HCT116 (cell line): ENCODE data around the gene KRT33A.

ENCODE experiments used
- FOSL1 ChIP-seq: IDR thresholded peaks from 2 replicates; pipeline ENCODE4 v1.6.1; 2012; ENCODE audit warnings: low read depth
- POLR2A ChIP-seq: IDR thresholded peaks from 2 replicates; pipeline ENCODE4 v1.7.0; 2011; ENCODE audit warnings: borderline replicate concordance; ENCODE audit not compliant: insufficient read depth, insufficient read length; ENCODE audit errors: extremely low read depth
- POLR2AphosphoS5 ChIP-seq: IDR thresholded peaks from 2 replicates; pipeline ENCODE4 v1.6.1; 2011; ENCODE audit warnings: mild to moderate bottlenecking, low read depth, low read length, moderate library complexity
- TF ChIP-seq, protein P1 (sequence below), 3 experiments: fragments of 200-600 bp in 1 of 3; sonication (generic) in 1 of 3; IDR thresholded peaks in 2 of 3; conservative IDR thresholded peaks in 1 of 3; 2 replicates each; pipeline ENCODE4 v1.5.1; 2012 to 2017; ENCODE audit warnings: low read depth in 2 of 3, low read length in 2 of 3, antibody characterized with exemption in 1 of 3, borderline replicate concordance in 1 of 3, control low read depth in 1 of 3, mild to moderate bottlenecking in 1 of 3, mixed read lengths in 1 of 3, mixed run types in 1 of 3, moderate library complexity in 1 of 3; ENCODE audit not compliant: insufficient read depth in 1 of 3

- no peak for TF ChIP-seq FOSL1
- no peak for TF ChIP-seq POLR2AphosphoS5
- TF ChIP-seq, protein P1, sequence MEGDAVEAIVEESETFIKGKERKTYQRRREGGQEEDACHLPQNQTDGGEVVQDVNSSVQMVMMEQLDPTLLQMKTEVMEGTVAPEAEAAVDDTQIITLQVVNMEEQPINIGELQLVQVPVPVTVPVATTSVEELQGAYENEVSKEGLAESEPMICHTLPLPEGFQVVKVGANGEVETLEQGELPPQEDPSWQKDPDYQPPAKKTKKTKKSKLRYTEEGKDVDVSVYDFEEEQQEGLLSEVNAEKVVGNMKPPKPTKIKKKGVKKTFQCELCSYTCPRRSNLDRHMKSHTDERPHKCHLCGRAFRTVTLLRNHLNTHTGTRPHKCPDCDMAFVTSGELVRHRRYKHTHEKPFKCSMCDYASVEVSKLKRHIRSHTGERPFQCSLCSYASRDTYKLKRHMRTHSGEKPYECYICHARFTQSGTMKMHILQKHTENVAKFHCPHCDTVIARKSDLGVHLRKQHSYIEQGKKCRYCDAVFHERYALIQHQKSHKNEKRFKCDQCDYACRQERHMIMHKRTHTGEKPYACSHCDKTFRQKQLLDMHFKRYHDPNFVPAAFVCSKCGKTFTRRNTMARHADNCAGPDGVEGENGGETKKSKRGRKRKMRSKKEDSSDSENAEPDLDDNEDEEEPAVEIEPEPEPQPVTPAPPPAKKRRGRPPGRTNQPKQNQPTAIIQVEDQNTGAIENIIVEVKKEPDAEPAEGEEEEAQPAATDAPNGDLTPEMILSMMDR (IDR thresholded peaks at IDR 0.05 in 2 of 3, conservative IDR thresholded peaks at IDR 0.05 in 1 of 3; ENCODE audit: borderline replicate concordance in 1 of 3, insufficient read depth in 1 of 3, low read depth in 2 of 3, low read length in 2 of 3): peak; percentile 52 to 67 (median 61); a peak in 5 of 6 replicates
- no peak for TF ChIP-seq POLR2A
These were observed 28.3 kb downstream of the KRT33A start for GRCh38 chr17:41322094-41322902.
